ENCODE results near the gene GADD45GIP1. TPM values are rescaled to one million over a fixed set of nuclear protein-coding genes. Genes with fewer than 3 reads are reported as not detected.
A peak's percentile ranks its signal among the peaks of the same experiment; 100 is the strongest.

Gene GADD45GIP1
- total RNA-seq, 6 experiments from 2014 or later: 34.3 to 54.3 (median 46.9) TPM

- H3K36me3 Mint-ChIP-seq (ENCODE audit: low read depth): peaks cover 54% of the 10 kb centered on the region
- peaks cover 4% of the 10 kb centered on the region; the same call in 1 of the 2 replicates for H3K27me3 Mint-ChIP-seq (ENCODE audit: insufficient read depth)
- no peak for DNase-seq
- peaks cover 50% of the 10 kb centered on the region for H3K4me1 Mint-ChIP-seq (ENCODE audit: low read depth)
- no peaks in the 10 kb centered on the region for H3K9me3 Mint-ChIP-seq
- no peak overlapping the region for H3K4me3 Mint-ChIP-seq
- TF ChIP-seq CTCF (IDR thresholded peaks at IDR 0.05): no peak
- H3K27ac Mint-ChIP-seq: peak overlapping the region; percentile 69
Observed at GRCh38 chr19:12949363-12950283, 7.4 kb downstream of the GADD45GIP1 start.

- Mint-ChIP-seq H3K4me3 (no peak overlapping the region), H3K4me1 (ENCODE audit: low read depth) (peaks cover 46% of the 10 kb centered on the region), H3K9me3 (no peaks in the 10 kb centered on the region), H3K36me3 (ENCODE audit: low read depth) (peaks cover 57% of the 10 kb centered on the region), H3K27me3 (ENCODE audit: insufficient read depth) (peaks cover 4% of the 10 kb centered on the region; the same call in 1 of the 2 replicates), H3K27ac (peak overlapping the region; percentile 43; the same call in 1 of the 2 replicates)
- DNase-seq: no peak
- TF ChIP-seq CTCF (IDR thresholded peaks at IDR 0.05): no peak
Observed at GRCh38 chr19:12948612-12949362, 8.2 kb downstream of the GADD45GIP1 start.

- H3K4me3 Mint-ChIP-seq: 0 out of 2 replicates have a peak overlapping the region, but pooled peaks have one; percentile 94
- peak overlapping the region; percentile 95 for H3K27ac Mint-ChIP-seq
- no peak for DNase-seq
- TF ChIP-seq CTCF (IDR thresholded peaks at IDR 0.05): no peak
- H3K4me1 Mint-ChIP-seq (ENCODE audit: low read depth): peaks cover 45% of the 10 kb centered on the region
- no peaks in the 10 kb centered on the region for H3K9me3 Mint-ChIP-seq
- H3K36me3 Mint-ChIP-seq (ENCODE audit: low read depth): peaks cover 64% of the 10 kb centered on the region
- H3K27me3 Mint-ChIP-seq (ENCODE audit: insufficient read depth): peaks cover 7% of the 10 kb centered on the region
Observed at GRCh38 chr19:12947702-12948611, 9.1 kb downstream of the GADD45GIP1 start.

- H3K4me1 Mint-ChIP-seq (ENCODE audit: low read depth): peaks cover 43% of the 10 kb centered on the region
- no peaks in the 10 kb centered on the region for H3K9me3 Mint-ChIP-seq
- peaks cover 68% of the 10 kb centered on the region for H3K36me3 Mint-ChIP-seq (ENCODE audit: low read depth)
- H3K27ac Mint-ChIP-seq: peak overlapping the region; percentile 95
- DNase-seq: no peak
- peaks cover 7% of the 10 kb centered on the region for H3K27me3 Mint-ChIP-seq (ENCODE audit: insufficient read depth)
- peak overlapping the region; percentile 94 for H3K4me3 Mint-ChIP-seq
- no peak for TF ChIP-seq CTCF (IDR thresholded peaks at IDR 0.05)
Observed at GRCh38 chr19:12946731-12947496, 10.1 kb downstream of the GADD45GIP1 start.

Data from HFFc6 (cell line).